ENCODE measurements around the gene SCN10A. TPM values are rescaled to one million over a fixed set of nuclear protein-coding genes. Genes with fewer than 3 reads are reported as not detected.

SCN10A gene
- total RNA-seq, 1 experiment from 2014 or later, result not detected

DNA sequence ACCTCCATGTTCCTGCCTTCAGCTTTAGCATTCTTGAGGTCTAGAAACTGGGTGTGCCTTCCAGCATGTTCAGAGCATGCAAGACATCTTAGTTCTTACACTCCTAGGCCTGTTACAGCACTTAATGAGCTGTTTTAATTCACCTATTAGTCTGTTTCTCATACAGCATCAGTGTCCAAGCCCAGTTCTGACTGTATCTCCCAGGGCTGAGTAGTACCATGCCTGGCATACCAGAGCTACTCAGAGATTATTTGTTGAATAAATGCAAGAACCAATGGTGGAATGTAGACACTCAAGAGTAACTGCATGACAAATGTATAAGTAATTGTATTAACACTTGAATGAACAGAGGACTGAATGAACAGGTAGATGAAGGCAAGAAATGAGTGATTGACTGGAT lies 104.7 kb downstream of the SCN10A start:
- no TSS peak for BruUV-seq (replicated peaks)
- no peak overlapping the region for H3K4me3 Mint-ChIP-seq (ENCODE audit: low read depth, unreplicated experiment)
- TF ChIP-seq, protein P1, sequence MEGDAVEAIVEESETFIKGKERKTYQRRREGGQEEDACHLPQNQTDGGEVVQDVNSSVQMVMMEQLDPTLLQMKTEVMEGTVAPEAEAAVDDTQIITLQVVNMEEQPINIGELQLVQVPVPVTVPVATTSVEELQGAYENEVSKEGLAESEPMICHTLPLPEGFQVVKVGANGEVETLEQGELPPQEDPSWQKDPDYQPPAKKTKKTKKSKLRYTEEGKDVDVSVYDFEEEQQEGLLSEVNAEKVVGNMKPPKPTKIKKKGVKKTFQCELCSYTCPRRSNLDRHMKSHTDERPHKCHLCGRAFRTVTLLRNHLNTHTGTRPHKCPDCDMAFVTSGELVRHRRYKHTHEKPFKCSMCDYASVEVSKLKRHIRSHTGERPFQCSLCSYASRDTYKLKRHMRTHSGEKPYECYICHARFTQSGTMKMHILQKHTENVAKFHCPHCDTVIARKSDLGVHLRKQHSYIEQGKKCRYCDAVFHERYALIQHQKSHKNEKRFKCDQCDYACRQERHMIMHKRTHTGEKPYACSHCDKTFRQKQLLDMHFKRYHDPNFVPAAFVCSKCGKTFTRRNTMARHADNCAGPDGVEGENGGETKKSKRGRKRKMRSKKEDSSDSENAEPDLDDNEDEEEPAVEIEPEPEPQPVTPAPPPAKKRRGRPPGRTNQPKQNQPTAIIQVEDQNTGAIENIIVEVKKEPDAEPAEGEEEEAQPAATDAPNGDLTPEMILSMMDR (IDR thresholded peaks at IDR 0.05; ENCODE audit: unreplicated experiment), result no peak
- intact Hi-C loops (cut with micrococcal nuclease; ENCODE audit: unreplicated experiment), result no loop called here
- no peak for DNase-seq
- H3K9me3 Mint-ChIP-seq (ENCODE audit: low read depth, unreplicated experiment), result no peaks in the 10 kb centered on the region
- no peaks in the 10 kb centered on the region for H3K36me3 Mint-ChIP-seq (ENCODE audit: insufficient read depth, unreplicated experiment)
- CTCF ChIA-PET, result no interaction called here
- H3K27me3 Mint-ChIP-seq (ENCODE audit: unreplicated experiment), result peaks cover 71% of the 10 kb centered on the region
- H3K27ac Mint-ChIP-seq (ENCODE audit: unreplicated experiment), result no peak overlapping the region
- H3K4me1 Mint-ChIP-seq (ENCODE audit: low read depth, unreplicated experiment), result no peaks in the 10 kb centered on the region

DNA sequence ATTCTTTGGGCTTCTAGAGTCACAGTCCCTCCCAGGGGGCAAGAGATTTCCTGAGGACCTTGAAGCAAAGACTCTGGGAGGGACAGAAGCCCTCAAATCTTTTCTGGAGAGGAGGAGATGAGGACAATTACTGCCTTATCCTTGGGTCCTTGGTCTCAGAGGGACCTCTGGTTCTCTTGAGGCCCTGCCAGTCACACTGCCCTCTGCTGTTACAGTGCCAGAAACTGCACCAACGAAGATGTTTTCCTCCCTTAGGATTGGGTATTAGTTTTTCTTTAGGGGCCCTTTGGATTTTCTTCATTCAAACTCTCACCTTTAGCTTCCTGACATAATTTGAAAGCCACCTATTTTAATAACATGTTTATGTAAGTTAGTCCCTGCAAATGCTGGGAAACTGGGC lies 108.3 kb downstream of the SCN10A start:
- Mint-ChIP-seq H3K27me3 (ENCODE audit: unreplicated experiment) (peaks cover 60% of the 10 kb centered on the region), H3K36me3 (ENCODE audit: insufficient read depth, unreplicated experiment) (no peaks in the 10 kb centered on the region), H3K27ac (ENCODE audit: unreplicated experiment) (no peak overlapping the region), H3K9me3 (ENCODE audit: low read depth, unreplicated experiment) (no peaks in the 10 kb centered on the region), H3K4me1 (ENCODE audit: low read depth, unreplicated experiment) (no peaks in the 10 kb centered on the region), H3K4me3 (ENCODE audit: low read depth, unreplicated experiment) (no peak overlapping the region)
- no TSS peak for BruUV-seq (replicated peaks)
- intact Hi-C loops (cut with micrococcal nuclease; ENCODE audit: unreplicated experiment), result no loop called here
- CTCF ChIA-PET, result no interaction called here
- DNase-seq, result no peak
- TF ChIP-seq, protein P1 (IDR thresholded peaks at IDR 0.05; ENCODE audit: unreplicated experiment), result no peak

DNA sequence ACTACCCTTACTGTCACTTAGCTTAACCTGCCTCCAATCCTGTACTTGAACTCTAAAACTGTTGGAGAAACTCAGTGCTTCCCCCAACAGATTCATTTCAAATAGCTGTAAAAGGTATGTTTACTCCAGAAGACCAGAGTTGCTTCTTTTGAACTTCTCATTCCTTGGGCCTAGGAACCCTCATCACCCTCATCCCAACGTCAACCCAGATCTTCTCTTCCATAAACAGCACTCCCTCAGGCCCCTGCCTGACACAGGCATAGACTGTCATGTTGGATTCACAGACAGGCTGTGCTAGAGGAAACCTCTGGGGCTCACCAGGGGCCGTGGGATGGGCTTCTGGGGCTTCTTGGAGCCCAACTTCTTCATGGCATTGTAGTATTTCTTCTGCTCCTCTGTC lies 109.1 kb downstream of the SCN10A start:
- Mint-ChIP-seq H3K9me3 (ENCODE audit: low read depth, unreplicated experiment) (no peaks in the 10 kb centered on the region), H3K27me3 (ENCODE audit: unreplicated experiment) (peaks cover 55% of the 10 kb centered on the region), H3K36me3 (ENCODE audit: insufficient read depth, unreplicated experiment) (no peaks in the 10 kb centered on the region), H3K4me1 (ENCODE audit: low read depth, unreplicated experiment) (no peaks in the 10 kb centered on the region), H3K4me3 (ENCODE audit: low read depth, unreplicated experiment) (no peak overlapping the region), H3K27ac (ENCODE audit: unreplicated experiment) (no peak overlapping the region)
- BruUV-seq (replicated peaks), result no TSS peak
- CTCF ChIA-PET, result no interaction called here
- DNase-seq, result no peak
- intact Hi-C loops (cut with micrococcal nuclease; ENCODE audit: unreplicated experiment), result no loop called here
- TF ChIP-seq, protein P1 (IDR thresholded peaks at IDR 0.05; ENCODE audit: unreplicated experiment), result no peak

DNA sequence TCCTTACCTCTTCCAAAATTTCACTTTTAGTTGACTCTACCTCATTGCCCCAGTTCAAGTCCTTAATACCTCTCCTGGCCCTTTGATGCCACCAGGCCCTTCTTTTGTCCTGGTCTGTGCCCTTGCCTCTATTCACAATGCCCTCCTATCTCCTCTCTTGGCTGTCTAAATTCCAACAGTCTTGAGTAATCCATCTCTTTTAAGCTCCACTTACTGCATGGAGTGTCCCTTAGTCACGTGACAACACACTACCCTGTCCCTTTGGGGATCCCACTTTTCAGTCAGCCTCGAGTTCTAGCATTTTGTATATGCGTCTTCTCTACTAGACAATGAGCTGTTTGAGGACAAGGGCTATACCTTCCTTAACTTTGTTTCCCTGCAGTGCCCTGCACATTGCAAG lies 113.8 kb downstream of the SCN10A start:
- Mint-ChIP-seq H3K9me3 (ENCODE audit: low read depth, unreplicated experiment) (no peaks in the 10 kb centered on the region), H3K4me3 (ENCODE audit: low read depth, unreplicated experiment) (no peak overlapping the region), H3K4me1 (ENCODE audit: low read depth, unreplicated experiment) (no peaks in the 10 kb centered on the region), H3K36me3 (ENCODE audit: insufficient read depth, unreplicated experiment) (no peaks in the 10 kb centered on the region), H3K27me3 (ENCODE audit: unreplicated experiment) (peaks cover 21% of the 10 kb centered on the region), H3K27ac (ENCODE audit: unreplicated experiment) (no peak overlapping the region)
- BruUV-seq (replicated peaks), result no TSS peak
- TF ChIP-seq, protein P1 (IDR thresholded peaks at IDR 0.05; ENCODE audit: unreplicated experiment), result no peak
- no peak for DNase-seq
- intact Hi-C loops (cut with micrococcal nuclease; ENCODE audit: unreplicated experiment), result no loop called here
- CTCF ChIA-PET, result no interaction called here

DNA sequence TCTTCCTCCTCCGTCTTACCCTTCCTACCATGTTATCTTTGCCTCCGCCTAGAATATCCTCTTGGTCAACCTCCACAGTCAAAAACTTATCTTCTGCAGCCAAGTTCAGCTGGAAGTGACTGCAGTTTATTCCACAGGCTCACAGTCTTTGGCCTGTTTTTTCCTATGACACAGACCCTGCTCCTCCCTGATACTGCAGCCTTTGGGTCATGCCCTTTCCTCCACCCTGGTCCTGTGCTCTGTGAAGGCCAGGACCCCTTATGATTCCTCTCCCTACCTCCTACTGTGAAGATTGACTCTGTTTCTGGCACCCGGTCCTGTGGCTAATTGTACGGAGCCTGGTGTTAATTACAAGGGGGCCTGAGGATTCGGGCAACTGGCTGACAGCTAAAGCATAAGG lies 117.3 kb downstream of the SCN10A start:
- H3K36me3 Mint-ChIP-seq (ENCODE audit: insufficient read depth, unreplicated experiment), result no peaks in the 10 kb centered on the region
- CTCF ChIA-PET, result no interaction called here
- no peaks in the 10 kb centered on the region for H3K4me1 Mint-ChIP-seq (ENCODE audit: low read depth, unreplicated experiment)
- no peak overlapping the region for H3K27ac Mint-ChIP-seq (ENCODE audit: unreplicated experiment)
- no peaks in the 10 kb centered on the region for H3K9me3 Mint-ChIP-seq (ENCODE audit: low read depth, unreplicated experiment)
- no peak for DNase-seq
- H3K4me3 Mint-ChIP-seq (ENCODE audit: low read depth, unreplicated experiment), result no peak overlapping the region
- peaks cover 14% of the 10 kb centered on the region for H3K27me3 Mint-ChIP-seq (ENCODE audit: unreplicated experiment)
- BruUV-seq (replicated peaks), result no TSS peak
- intact Hi-C loops (cut with micrococcal nuclease; ENCODE audit: unreplicated experiment), result no loop called here
- TF ChIP-seq, protein P1 (IDR thresholded peaks at IDR 0.05; ENCODE audit: unreplicated experiment), result no peak

All from Calu3 (cell line).